ENCODE data around the gene PRH1. TPM values are rescaled to one million over a fixed set of nuclear protein-coding genes. Genes with fewer than 3 reads are reported as not detected.
A peak's percentile ranks its signal among the peaks of the same experiment; 100 is the strongest.

The PRH1 gene
- total RNA-seq (2022), result 21.2 and 24.4 TPM in 2 replicates
- Bru-seq, nascent RNA, result percentile 75 among the genes with signal in this experiment
- BruChase-seq, experiment 1, labeled RNA remaining after a 2-hour chase, result percentile 93 among the genes with signal in this experiment
- BruChase-seq, experiment 2, labeled RNA remaining after a 6-hour chase, result percentile 80 among the genes with signal in this experiment
- long read RNA-seq, partial matches to known transcripts, result 0 of 10 reads
- long read RNA-seq, other reads (novel, unspliced or antisense), result 10 of 10 reads

DNA sequence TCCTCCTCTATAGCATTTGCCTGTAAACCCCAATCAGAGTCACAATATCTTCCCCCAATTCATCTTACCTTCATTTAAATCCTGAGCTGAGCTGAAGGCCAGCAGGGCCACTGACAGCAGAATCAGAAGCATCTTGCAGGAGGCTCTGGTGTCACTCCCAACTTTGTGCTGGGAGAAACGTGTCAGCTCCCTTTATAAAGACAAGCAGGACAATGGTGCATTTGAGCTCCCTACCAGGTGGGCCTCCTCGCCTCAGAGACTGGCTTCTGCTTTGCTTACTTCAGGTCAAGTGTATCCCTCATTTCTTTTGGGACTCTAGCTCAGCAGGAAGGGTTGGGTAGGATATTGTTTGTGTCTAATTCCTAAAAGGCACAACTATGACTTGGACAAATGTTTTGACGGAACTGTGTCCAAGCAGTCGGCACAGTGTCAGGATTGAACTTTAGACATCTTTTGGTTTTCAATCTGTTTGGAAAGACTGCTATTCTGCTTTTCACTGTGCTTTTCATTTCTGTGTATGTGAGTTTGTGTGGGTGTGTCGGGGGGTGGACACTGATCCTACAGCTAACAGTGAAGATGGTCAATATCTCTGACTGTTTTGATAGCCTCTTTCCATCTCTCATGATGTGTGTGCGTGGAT, at the start of gene PRH1:
TSS of gene PRH1 (minus strand) at position 170 of the 640 bp plus-strand sequence. CDS start at position 132, 38 bp downstream.
- TF ChIP-seq, protein P1, sequence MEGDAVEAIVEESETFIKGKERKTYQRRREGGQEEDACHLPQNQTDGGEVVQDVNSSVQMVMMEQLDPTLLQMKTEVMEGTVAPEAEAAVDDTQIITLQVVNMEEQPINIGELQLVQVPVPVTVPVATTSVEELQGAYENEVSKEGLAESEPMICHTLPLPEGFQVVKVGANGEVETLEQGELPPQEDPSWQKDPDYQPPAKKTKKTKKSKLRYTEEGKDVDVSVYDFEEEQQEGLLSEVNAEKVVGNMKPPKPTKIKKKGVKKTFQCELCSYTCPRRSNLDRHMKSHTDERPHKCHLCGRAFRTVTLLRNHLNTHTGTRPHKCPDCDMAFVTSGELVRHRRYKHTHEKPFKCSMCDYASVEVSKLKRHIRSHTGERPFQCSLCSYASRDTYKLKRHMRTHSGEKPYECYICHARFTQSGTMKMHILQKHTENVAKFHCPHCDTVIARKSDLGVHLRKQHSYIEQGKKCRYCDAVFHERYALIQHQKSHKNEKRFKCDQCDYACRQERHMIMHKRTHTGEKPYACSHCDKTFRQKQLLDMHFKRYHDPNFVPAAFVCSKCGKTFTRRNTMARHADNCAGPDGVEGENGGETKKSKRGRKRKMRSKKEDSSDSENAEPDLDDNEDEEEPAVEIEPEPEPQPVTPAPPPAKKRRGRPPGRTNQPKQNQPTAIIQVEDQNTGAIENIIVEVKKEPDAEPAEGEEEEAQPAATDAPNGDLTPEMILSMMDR (IDR thresholded peaks at IDR 0.05; ENCODE audit: insufficient read depth in 1 of 2, low read depth in 1 of 2, low read length in 1 of 2, severe bottlenecking in 1 of 2, unreplicated experiment in 1 of 2), result no peak
- intact Hi-C loops (cut with micrococcal nuclease; ENCODE audit: unreplicated experiment), result no loop called here
- Mint-ChIP-seq H3K4me3 (ENCODE audit: unreplicated experiment) (no peak within 1 kb of the TSS), H3K27ac (ENCODE audit: unreplicated experiment) (no peak within 1 kb of the TSS), H3K9me3 (ENCODE audit: unreplicated experiment) (no peaks in the 10 kb centered on the region), H3K36me3 (ENCODE audit: insufficient read depth, unreplicated experiment) (no peaks in the 10 kb centered on the region), H3K27me3 (ENCODE audit: insufficient read depth, unreplicated experiment) (no peaks in the 10 kb centered on the region), H3K4me1 (ENCODE audit: low read depth, unreplicated experiment) (peaks cover 4% of the 10 kb centered on the region)
- Histone ChIP-seq H3K4me1 (no peaks in the 10 kb centered on the region), H3K4me3 (ENCODE audit: low read depth, low read length) (no peak within 1 kb of the TSS), H3K27me3 (replicated peaks; ENCODE audit: control insufficient read depth, insufficient read depth, low read length) (no peaks in the 10 kb centered on the region), H3K36me3 (ENCODE audit: control insufficient read depth, insufficient read depth, low read length) (0 out of 2 replicates have a peak, but pooled peaks cover 1% of the 10 kb centered on the region), H3K9me3 (0 out of 2 replicates have a peak, but pooled peaks cover 2% of the 10 kb centered on the region)
- no TSS peak for BruUV-seq (replicated peaks)
- ChIA-PET CTCF (no interaction called here), POLR2A (no interaction called here)
- no peak for DNase-seq

DNA sequence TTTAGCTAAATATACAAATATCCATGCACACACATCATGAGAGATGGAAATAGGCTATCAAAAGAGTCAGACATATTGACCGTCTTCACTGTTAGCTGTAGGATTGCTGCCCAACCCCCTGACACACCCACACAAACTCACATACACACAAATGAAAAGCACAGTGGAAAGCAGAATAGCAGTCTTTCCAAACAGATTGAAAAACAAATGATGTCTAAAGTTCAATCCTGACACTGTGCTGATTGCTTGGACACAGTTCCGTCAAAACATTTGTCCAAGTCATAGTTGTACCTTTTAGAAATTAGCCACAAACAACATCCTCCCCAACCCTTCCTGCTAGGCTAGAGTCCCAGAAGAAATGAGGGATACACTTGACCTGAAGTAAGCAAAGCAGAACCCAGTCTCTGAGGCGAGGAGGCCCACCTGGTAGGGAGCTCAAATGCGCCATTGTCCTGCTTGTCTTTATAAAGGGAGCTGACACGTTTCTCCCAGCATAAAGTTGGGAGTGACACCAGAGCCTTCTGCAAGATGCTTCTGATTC, 44.8 kb upstream of the PRH1 start, which contains the start of gene PRH2:
TSS of gene PRH2 (plus strand) at position 491 of the 541 bp plus-strand sequence. CDS start at position 529, 38 bp downstream.
- no peak within 1 kb of the TSS for H3K27ac Mint-ChIP-seq (ENCODE audit: unreplicated experiment)
- BruUV-seq (replicated peaks), result no TSS peak
- POLR2A ChIA-PET, result no interaction called here

DNA sequence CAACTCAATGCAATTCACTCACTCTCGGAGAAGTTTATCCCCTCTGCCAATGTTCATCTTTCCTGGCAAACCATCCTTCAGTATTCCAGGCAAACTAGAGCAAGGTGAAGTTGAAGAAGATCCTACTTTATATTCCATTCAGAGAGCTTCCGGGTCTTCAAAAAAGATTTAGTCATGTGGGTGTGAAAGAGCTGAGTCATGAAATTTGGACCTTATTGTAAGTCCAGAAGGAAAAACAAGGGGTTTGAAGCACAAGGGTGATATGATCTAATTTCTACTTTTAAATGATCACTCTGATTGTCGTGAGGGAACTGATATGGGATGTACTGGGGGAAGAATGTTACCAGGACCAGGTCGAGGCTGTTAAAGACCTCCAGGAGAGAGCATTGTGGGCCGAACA, 42.2 kb upstream of the PRH1 start:
- no peaks in the 10 kb centered on the region for H3K4me1 Mint-ChIP-seq (ENCODE audit: low read depth, unreplicated experiment)
- no TSS peak for BruUV-seq (replicated peaks)
- ChIA-PET CTCF (interaction anchor here (1.0 kb wide), 1 partner anchor 305 kb away, joined by 3 read pairs; no protein-coding TSS in a partner anchor), POLR2A (interaction anchor here (0.6 kb wide), 1 partner anchor 1863 kb away, joined by 3 read pairs; no protein-coding TSS in a partner anchor)
- no peaks in the 10 kb centered on the region for H3K9me3 ChIP-seq
- peaks cover 10% of the 10 kb centered on the region for H3K9me3 Mint-ChIP-seq (ENCODE audit: unreplicated experiment)
- no peak overlapping the region for H3K4me3 ChIP-seq (ENCODE audit: low read depth, low read length)
- intact Hi-C loops (cut with micrococcal nuclease; ENCODE audit: unreplicated experiment), result no loop called here
- DNase-seq, result no peak
- H3K27me3 Mint-ChIP-seq (ENCODE audit: insufficient read depth, unreplicated experiment), result no peaks in the 10 kb centered on the region
- H3K36me3 Mint-ChIP-seq (ENCODE audit: insufficient read depth, unreplicated experiment), result peaks cover 6% of the 10 kb centered on the region
- H3K27me3 ChIP-seq (replicated peaks; ENCODE audit: control insufficient read depth, insufficient read depth, low read length), result no peaks in the 10 kb centered on the region
- no peaks in the 10 kb centered on the region for H3K36me3 ChIP-seq (ENCODE audit: control insufficient read depth, insufficient read depth, low read length)
- H3K4me1 ChIP-seq, result no peaks in the 10 kb centered on the region
- TF ChIP-seq, protein P1 (IDR thresholded peaks at IDR 0.05; ENCODE audit: insufficient read depth in 1 of 2, low read depth in 1 of 2, low read length in 1 of 2, severe bottlenecking in 1 of 2, unreplicated experiment in 1 of 2), result no peak
- no peak overlapping the region for H3K27ac Mint-ChIP-seq (ENCODE audit: unreplicated experiment)
- no peak overlapping the region for H3K4me3 Mint-ChIP-seq (ENCODE audit: unreplicated experiment)

More for the DNA sequence above, 44.8 kb upstream of the PRH1 start, which contains the start of gene PRH2:
- Mint-ChIP-seq H3K27me3 (ENCODE audit: insufficient read depth, unreplicated experiment) (no peaks in the 10 kb centered on the region), H3K4me3 (ENCODE audit: unreplicated experiment) (no peak within 1 kb of the TSS), H3K36me3 (ENCODE audit: insufficient read depth, unreplicated experiment) (peaks cover 12% of the 10 kb centered on the region), H3K9me3 (ENCODE audit: unreplicated experiment) (peaks cover 10% of the 10 kb centered on the region), H3K4me1 (ENCODE audit: low read depth, unreplicated experiment) (no peaks in the 10 kb centered on the region)
- intact Hi-C loops (cut with micrococcal nuclease; ENCODE audit: unreplicated experiment), result no loop called here
- TF ChIP-seq, protein P1 (IDR thresholded peaks at IDR 0.05; ENCODE audit: insufficient read depth in 1 of 2, low read depth in 1 of 2, low read length in 1 of 2, severe bottlenecking in 1 of 2, unreplicated experiment in 1 of 2), result no peak
- Histone ChIP-seq H3K4me1 (no peaks in the 10 kb centered on the region), H3K9me3 (no peaks in the 10 kb centered on the region), H3K27me3 (replicated peaks; ENCODE audit: control insufficient read depth, insufficient read depth, low read length) (no peaks in the 10 kb centered on the region), H3K4me3 (ENCODE audit: low read depth, low read length) (no peak within 1 kb of the TSS), H3K36me3 (ENCODE audit: control insufficient read depth, insufficient read depth, low read length) (no peaks in the 10 kb centered on the region)
- CTCF ChIA-PET, result no interaction called here
- DNase-seq, result no peak

All from Caco-2 (cell line).